ENCODE data around the gene PDE6B. TPM values are rescaled to one million over a fixed set of nuclear protein-coding genes. Genes with fewer than 3 reads are reported as not detected.

The PDE6B gene
- total and polyA plus RNA-seq, 2 of the 13 experiments (the other 11 are each of a cell fraction or from before 2014, with no cell fraction given), result 0.38 to 0.40 TPM

DNA sequence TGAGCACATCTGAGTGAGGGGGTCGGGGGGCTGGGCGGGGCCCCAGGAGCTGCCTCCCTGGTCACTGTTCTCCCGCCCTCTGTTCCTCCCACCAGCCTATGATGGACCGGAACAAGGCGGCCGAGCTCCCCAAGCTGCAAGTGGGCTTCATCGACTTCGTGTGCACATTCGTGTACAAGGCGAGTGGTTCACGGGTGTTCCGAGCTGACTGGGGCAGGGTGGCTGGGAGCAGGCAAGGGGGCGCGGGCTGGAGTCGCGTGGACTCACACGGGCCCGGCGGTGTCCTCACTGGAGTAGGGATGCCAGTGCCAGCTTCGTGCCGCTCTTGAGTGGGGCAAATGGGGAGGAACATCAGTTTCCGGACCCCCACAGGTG lies 41.0 kb downstream of the PDE6B start:
- CTCF ChIA-PET (ENCODE audit: low intra/inter-chr PET ratio, low total read pairs), result no interaction called here

DNA sequence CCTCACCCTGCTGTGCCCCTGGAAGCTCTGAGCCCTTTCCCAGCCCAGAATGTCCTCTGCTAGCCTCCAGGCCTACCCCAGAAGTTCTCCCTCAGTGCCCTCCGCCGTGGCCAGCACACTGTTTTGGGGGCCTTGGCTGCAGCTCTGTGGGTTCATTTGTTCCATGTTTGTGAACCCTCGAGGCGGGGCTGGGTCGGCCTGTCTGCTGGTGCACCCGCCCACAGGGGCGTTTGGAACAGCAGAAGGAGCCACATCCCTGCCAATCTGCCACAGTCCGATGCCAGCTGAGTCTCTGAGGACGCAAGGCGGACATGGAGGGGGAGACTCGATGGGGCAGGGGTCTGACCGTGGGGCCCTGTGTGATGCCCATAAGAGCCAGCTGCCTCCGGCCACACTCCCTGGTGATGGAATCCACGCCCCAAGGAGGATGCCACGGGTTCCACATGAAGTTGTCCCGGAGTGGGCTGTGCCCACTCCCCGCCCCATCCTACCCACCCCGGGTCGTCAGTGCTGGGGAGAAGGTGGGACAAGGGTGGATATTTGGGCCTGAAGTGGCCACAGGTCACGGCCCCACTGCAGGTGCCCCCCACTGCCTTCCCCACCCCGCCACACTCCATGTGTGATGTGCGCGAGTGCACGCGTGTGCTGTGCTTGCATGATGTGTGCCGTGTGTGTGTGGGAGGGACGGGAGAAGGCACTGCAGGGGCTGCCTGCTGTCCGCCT lies 41.6 kb downstream of the PDE6B start:
- Histone ChIP-seq H3K9me3 (ENCODE audit: low read length) (no peaks in the 10 kb centered on the region), H3K4me1 (ENCODE audit: insufficient read depth, low read length) (peaks cover 27% of the 10 kb centered on the region), H3K79me2 (ENCODE audit: insufficient read depth, low read length) (no peaks in the 10 kb centered on the region), H3K4me3 (replicated peaks in 1 of 3; ENCODE audit: insufficient read depth in 1 of 3, low read depth in 2 of 3, low read length in 3 of 3) (no peak overlapping the region; a peak in 1 of 6 replicates), H3K9ac (ENCODE audit: insufficient read depth, low read depth, low read length) (no peak overlapping the region), H3K27ac (ENCODE audit: extremely low read length, insufficient read depth, low read length) (no peak overlapping the region), H3K36me3 (replicated peaks in 1 of 2; ENCODE audit: control insufficient read depth in 1 of 2, insufficient read depth in 2 of 2, low read length in 2 of 2) (peaks cover 3 to 7% of the 10 kb centered on the region in 2 experiments; a peak in 4 of 5 replicates), H2AFZ (ENCODE audit: low read length) (no peak overlapping the region), H3K27me3 (ENCODE audit: control insufficient read depth in 1 of 2, insufficient read depth in 2 of 2, low read length in 2 of 2) (peaks cover 3 to 33% of the 10 kb centered on the region in 2 experiments; a peak in 4 of 5 replicates), H4K20me1 (ENCODE audit: insufficient read depth, low read length) (no peaks in the 10 kb centered on the region), H3K4me2 (ENCODE audit: low read depth, low read length) (peak overlapping the region; percentile 55; the same call in 1 of the 2 replicates)
- TF ChIP-seq SRF (IDR thresholded peaks at IDR 0.05; ENCODE audit: low read depth, low read length) (no peak), ZNF597 (CRISPR knock-in tag; IDR thresholded peaks at IDR 0.05) (no peak), STAT5B (CRISPR knock-in tag; IDR thresholded peaks at IDR 0.05) (no peak), POGZ (CRISPR knock-in tag; IDR thresholded peaks at IDR 0.05) (no peak), ZC3H4 (CRISPR knock-in tag; IDR thresholded peaks at IDR 0.05; ENCODE audit: borderline replicate concordance) (no peak)
- no peak for FAIRE-seq
- no TSS peak for BruUV-seq (replicated peaks)
- POLR2A ChIA-PET, result interaction anchor here (1.5 kb wide), 1 partner anchor 20 kb away, joined by 3 read pairs; no protein-coding TSS in a partner anchor
- WGBS (ENCODE audit: low lambda C conversion rate), result 54% methylated on average over 11 of the region's 28 CpGs
- peak; percentile 4 for ATAC-seq
- CTCF ChIA-PET (ENCODE audit: low intra/inter-chr PET ratio, low total read pairs), result no interaction called here
- in situ Hi-C loops (cut with HindIII; ENCODE audit: extremely low pct_ligation_motif_present, low pct_unique_long_range_greater_than_20kb) (no loop called here), intact Hi-C loops (cut with micrococcal nuclease; ENCODE audit: unreplicated experiment) (no loop called here)
- no peak for DNase-seq (ENCODE audit: low spot score)

More for the DNA sequence above, 41.0 kb downstream of the PDE6B start:
- H2AFZ ChIP-seq (ENCODE audit: low read length), result no peak overlapping the region
- H3K27ac ChIP-seq (ENCODE audit: extremely low read length, insufficient read depth, low read length), result no peak overlapping the region
- ATAC-seq, result peak; percentile 7; the same call in 1 of the 3 replicates
- BruUV-seq (replicated peaks), result no TSS peak
- peaks cover 0 to 1% of the 10 kb centered on the region in 2 experiments; a peak in 1 of 5 replicates for H3K36me3 ChIP-seq (replicated peaks in 1 of 2; ENCODE audit: control insufficient read depth in 1 of 2, insufficient read depth in 2 of 2, low read length in 2 of 2)
- H4K20me1 ChIP-seq (ENCODE audit: insufficient read depth, low read length), result no peaks in the 10 kb centered on the region
- TF ChIP-seq ZBTB7A (CRISPR knock-in tag; IDR thresholded peaks at IDR 0.05), result no peak
- no peak for TF ChIP-seq SIN3B (IDR thresholded peaks at IDR 0.05; ENCODE audit: low read length)
- H3K4me3 ChIP-seq (replicated peaks in 1 of 3; ENCODE audit: insufficient read depth in 1 of 3, low read depth in 2 of 3, low read length in 3 of 3), result peak overlapping the region in 1 of 3 experiments; percentile 50; a peak in 1 of 6 replicates
- peaks cover 24% of the 10 kb centered on the region for H3K4me1 ChIP-seq (ENCODE audit: insufficient read depth, low read length)
- FAIRE-seq, result no peak
- in situ Hi-C loops (cut with HindIII; ENCODE audit: extremely low pct_ligation_motif_present, low pct_unique_long_range_greater_than_20kb), result no loop called here
- H3K4me2 ChIP-seq (ENCODE audit: low read depth, low read length), result peak overlapping the region; percentile 55; the same call in 1 of the 2 replicates
- no peaks in the 10 kb centered on the region for H3K9me3 ChIP-seq (ENCODE audit: low read length)
- H3K79me2 ChIP-seq (ENCODE audit: insufficient read depth, low read length), result no peaks in the 10 kb centered on the region
- H3K27me3 ChIP-seq (ENCODE audit: control insufficient read depth in 1 of 2, insufficient read depth in 2 of 2, low read length in 2 of 2), result peaks cover 3 to 33% of the 10 kb centered on the region in 2 experiments; a peak in 4 of 5 replicates
- DNase-seq (ENCODE audit: low spot score), result no peak
- intact Hi-C loops (cut with micrococcal nuclease; ENCODE audit: unreplicated experiment), result no loop called here
- POLR2A ChIA-PET, result interaction anchor here (1.5 kb wide), 1 partner anchor 21 kb away, joined by 3 read pairs; no protein-coding TSS in a partner anchor
- WGBS (ENCODE audit: low lambda C conversion rate), result 47% methylated on average over 8 of the region's 22 CpGs
- H3K9ac ChIP-seq (ENCODE audit: insufficient read depth, low read depth, low read length), result no peak overlapping the region
